Measurements from ENCODE around the gene CLMN.
"Not testable (repeated sequence)": the region's sequence is repeated elsewhere in the genome, so short reads cannot be mapped to it uniquely, and the experiment has no call there.

Gene CLMN

DNA sequence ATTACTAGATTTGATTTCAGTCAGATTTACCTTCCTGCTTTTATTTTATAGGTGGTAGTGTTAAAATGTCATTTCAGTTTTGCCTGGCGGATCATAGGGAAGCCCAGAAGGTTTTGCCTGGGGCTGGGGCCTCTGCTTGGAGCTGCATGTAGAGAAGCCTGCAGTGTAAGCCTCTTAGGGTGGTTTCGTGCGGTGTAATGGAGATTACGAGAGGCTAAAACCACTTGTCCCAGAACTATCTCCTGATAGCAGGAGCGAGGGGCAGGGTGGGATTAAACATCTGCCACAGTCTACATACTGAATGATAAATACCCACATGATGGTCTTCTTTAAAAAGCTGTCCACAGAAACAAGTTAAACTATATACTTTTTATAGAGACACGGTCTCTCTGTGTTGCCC is 127.4 kb downstream of the CLMN start:
- DNase-seq (ENCODE audit: low spot score), result no peak

DNA sequence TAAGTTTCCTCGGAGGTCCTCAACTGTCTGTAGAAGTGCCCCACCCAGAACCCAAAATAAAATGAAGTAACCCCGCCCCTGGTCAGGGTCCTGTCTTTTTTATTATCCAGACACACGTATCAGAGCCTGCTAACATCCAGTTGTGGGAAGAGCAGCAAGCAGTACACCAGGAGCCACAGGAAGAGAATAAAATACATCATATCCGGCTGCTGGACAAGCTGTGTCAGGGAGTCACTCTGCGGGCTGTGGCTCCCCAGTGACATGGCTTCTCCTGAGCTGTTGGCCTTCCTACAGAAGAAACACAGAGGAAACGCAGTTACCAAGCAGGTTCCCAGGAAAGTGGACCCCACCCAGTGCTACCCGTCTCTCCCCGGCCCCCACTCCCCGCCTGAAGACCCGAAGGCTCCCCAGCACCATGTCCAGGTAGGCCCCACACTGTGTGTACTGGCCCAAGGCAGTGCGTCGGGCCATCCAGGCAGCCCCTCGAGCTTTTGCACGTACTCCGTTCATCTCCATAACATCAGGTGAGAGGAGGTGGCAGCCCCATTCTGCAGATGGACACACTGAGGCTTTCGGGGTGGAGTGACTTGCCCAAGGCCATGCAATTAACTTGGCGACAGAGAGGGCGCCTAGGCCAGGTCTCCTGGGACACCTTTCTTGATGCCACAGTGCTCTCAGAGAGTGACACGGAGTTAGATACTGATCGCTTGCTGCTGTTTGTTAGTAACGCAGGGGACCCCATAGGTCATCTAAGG is 128.1 kb downstream of the CLMN start:
- no peak for DNase-seq (ENCODE audit: low spot score)

DNA sequence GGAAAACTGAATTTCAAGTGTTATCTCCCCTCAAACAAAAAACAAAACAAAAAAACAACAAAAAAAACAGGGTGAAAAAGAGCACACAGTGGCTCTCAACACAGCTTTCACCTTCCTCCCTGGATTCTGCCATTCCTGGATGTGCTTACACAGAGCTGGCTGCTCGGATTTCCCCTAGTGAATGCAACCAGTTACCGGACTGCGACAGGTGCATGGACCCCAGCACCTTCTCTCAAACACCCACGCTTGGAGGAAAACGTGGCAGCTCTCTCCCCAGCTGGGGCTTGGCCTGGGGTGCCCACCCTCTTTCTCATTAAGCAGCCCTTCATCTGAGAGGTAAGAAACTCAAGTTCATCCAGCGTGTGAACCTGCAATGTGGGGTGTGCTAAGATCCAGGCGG is 128.9 kb downstream of the CLMN start:
- DNase-seq (ENCODE audit: low spot score), result no peak

DNA sequence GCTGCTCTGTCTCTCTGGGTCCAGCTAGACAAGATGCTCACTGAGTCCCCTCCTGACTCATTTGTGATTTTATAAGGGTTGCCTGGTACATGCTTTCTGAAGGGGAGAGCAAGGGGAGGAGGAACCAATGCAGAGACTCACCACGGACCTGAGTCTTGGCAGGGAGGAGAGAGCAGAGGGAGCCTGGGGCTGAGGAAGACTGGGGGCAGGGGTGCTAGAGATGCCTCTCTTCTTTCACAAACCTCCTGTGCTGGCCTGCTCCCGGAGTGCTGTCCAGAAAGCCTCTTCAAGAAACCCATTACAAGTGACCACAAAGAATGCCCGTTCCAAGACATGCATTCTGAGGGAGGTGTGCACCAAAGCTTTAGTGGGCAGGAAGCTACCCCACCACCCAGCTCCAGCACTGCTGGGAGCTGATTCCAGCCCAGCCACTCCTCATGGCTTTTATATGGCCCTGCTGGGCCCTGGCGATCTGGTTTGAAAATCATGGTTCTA is 129.3 kb downstream of the CLMN start:
- no peak for DNase-seq (ENCODE audit: low spot score)

DNA sequence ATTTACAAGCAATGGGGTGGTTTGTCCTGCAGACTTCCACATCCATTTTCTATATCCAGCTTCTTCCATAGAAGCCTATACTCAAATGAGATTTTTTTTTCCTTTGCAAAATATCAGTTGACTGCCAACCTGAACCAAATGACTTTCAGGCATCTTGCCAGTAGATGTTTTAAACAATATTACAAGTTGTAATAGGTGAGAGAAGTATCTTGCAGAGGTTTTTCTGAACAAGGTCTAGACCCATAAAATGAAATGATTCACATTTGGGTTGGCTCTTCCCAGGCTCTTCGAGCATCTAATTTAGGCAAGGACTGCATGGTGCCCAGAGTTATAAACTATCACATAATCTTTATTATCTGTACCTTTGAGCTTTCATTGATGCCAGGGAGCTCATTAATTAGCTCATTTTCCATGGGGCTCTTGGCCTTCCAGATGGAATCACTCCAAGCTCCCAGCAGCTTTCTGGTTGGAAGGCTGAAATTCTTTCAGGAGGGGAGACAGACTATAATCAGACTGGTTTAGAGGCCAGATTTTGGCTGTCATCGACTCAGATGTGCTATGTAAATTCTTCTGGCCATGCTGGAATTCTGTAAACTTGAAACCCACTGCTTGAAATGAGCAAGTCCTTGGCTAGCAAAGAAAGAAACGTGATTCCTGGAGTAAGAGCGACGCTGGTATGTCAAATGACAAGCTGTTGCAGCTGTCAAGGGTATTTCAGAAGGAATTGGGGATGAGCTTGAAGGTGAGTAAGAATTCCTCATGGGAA is 130.2 kb downstream of the CLMN start:
- DNase-seq (ENCODE audit: low spot score), result no peak

DNA sequence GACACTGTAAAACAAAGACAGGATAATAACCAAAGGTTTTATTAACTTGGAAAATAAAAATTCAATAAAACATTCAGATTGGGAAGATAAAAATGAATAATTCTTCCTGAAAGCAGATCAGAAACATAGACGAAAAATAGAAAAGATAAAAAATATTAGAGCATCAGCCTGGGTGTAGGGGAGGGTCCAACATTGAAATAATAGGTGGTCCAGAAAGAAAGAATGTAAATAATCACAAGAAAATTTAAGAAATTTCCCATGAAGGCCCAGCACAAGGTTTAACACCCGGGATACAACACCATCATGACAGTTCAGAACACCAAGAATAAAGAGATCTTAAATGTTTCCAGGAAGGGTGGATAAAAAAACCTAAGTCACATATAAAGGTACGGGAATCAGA is 131.3 kb downstream of the CLMN start:
- no peak for DNase-seq (ENCODE audit: low spot score)

DNA sequence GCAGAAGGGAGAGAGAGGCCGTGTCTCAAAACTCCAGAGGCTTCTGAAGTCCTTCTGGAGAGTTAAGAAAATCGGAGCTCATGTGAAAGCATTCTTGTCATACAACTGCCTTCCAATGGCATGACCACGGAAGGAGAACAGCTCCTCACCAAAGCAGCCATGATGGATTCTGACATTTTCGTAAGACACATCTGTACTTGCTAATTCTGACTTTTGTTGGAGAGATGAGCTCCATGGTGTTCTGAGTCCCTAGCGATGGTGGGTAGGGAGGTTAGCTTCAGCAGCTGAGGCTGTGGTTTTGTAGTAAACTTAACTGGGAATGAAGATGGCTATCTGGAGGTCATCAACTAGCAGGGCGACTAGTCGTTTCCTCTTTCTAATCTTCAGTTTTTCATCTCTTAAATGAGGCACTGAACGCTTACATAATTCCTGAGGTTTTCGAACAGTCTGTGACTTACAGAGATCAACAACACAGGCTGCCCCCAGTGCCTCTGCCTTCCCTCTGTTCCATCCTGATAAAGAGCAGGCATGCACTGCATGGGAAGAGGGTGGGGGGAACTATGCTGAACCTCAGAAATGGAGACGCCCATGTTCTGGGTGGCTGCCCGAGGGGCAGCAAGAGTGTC is 133.8 kb downstream of the CLMN start:
- no peak for DNase-seq (ENCODE audit: low spot score)

DNA sequence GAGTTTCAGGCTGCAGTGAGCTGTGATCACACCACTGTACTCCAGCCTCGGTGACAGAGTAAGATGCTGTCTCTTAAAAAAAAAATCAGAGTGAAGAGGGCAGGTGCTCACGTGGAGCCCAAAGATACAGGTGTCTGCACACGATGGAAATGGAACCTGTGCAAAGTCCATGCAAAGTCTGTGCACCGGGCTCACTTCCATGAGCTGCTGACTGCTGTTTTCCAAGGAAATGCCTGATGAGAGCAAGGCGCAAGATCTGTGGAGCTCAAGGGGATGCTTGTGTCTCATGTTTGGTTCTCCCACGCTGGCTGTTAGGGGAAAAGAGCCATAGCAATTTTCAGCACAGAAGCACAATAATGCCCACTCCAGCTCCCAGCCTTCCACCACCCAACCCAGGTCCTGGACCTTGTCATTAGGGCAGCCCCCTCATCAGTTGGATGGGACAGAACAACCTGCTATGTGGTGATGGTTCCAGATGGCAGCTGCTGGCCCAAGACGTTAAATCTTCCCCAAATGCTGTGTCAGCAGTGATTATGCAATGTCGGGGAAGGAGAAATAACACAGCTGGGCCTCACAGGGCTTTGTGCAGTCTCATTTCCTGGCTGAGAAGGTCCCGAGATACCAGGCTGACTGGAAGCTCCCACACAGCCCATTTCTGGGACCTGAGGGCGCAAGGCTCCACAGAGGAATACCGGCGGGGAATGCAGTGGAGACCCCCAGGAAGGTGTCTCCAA is 134.5 kb downstream of the CLMN start:
- no peak for DNase-seq (ENCODE audit: low spot score)

DNA sequence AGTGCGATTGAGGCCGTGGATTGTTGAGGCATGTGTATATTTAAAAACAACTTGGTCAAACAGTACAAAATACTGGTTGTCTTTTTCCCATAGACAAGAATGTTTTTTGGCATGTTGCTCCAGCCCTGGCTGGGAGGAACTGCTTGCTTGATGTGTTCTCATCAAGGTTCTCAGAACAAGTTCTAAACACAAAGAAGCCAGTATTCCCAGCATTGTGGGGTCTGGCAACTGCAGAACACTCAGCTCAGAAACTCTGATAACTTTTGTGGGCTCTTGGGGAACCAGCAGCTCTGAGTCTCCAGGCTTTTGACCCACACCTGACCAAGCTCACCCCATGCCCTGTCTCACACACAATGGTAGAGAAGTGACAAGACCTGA is 135.3 kb downstream of the CLMN start:
- no peak for DNase-seq (ENCODE audit: low spot score)

DNA sequence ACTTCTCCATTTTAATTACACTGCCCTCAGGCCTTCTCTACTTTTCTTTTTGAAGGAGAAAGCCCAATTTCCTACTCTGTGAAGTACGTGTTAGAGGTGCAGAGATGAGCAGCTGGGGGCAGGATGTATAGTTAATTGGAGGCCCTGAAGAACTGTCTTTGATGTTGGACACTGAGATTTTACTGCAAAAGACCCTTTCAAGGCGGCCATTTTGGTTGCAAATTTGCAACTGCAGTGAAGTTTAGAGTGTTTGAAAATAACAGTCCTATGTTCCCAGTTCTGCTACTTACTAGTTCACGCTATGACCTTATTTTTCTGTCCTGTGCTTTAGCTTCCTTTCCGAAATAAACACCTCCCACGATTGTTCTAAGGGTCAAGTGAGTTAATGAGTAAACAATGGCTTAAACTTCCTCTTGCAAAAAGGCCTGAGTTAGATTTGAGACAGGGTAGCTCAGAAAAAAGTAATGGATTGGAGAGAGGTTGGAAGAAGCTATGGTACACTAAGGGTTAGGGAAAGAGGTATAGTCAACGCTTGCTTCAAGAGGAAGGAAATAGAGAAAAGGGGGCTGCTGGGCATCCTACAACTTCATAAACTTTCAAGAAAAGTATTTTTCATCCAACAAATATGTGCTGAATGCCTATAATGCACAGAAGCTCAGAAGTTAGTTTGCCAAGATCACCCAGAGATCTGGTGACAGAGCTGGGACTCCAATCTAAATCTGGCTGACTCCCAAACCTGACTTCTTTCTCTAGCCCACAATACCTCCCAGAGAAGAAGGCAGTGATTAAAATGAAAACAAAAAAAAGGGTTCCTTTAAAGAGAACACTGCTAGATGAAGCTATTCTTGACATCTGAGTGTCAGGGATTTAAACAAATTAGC is 135.9 kb downstream of the CLMN start:
- no peak for DNase-seq (ENCODE audit: low spot score)

DNA sequence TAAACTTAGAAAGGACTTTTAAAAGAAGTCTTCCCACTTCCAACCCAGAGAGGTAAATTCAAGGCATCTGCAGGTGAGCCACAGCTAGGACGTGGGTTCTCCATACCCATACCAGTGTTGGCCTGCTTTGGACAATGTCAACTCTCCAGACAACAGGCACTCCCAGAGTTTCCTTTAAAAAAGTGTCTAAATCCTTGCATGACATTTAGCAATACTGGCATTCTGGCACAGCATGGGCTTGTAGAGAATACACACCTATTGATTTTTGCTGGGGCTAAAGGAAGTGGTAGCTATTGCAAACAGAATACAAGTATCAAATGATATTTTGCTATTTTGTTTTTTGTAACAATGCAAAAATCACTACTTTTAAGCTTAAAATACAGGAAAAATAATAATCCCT is 136.6 kb downstream of the CLMN start:
- no peak for DNase-seq (ENCODE audit: low spot score)

DNA sequence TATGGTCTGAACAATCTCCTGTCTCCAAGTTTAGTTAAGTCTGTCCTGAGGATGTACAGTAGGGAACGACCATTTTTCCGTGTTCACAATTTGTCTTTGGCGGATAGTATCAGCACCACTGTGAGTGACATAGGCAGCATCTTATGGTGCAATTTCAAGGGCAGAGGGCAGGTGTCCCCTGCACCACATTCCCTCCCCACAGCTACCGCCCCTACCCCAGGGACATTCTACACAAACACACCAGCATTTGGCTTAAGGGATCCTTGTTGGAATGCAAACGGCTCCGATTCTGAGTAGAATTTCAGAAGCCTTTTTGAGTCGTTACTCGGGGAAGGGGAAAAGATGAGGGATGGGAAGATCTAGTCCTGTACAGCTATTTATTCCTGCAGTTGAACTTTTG is 137.3 kb downstream of the CLMN start:
- DNase-seq (ENCODE audit: low spot score), result no peak

DNA sequence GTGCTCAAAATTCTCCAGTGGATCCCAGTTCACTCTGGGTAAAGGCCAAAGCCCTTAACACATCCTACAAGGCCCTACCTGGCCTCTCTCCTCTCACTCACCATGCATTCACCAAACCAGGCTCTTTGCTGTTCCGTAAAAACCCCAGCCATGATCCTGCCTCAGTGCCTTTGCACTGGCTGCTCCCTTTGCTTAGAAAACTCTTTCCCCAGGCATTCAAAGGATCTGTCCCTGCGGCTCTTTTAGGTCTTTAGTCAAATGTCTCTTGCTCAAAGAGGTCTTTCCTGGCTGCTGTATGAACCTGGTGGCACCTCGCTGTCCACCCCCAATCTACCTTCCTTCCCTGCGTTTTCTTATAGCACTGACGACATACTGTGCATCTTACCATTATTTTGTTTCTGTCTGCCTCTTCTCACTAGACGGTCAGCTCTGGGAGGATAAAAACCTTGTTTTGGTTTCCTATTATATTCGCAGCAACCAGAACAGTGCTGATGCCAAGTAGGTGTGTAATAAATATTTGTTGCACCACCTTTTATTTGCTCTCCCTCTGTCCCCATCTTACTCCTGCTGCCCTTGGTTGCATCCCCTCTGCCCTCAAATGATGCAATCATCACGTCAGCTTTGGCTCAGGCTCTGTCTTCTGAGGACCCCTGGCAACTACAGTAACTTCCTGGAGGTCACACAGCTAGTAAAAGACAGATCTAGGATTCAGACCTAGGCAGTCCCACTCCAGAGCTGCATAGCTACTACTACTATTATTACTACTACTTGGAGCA is 138.6 kb downstream of the CLMN start:
- DNase-seq (ENCODE audit: low spot score), result no peak

DNA sequence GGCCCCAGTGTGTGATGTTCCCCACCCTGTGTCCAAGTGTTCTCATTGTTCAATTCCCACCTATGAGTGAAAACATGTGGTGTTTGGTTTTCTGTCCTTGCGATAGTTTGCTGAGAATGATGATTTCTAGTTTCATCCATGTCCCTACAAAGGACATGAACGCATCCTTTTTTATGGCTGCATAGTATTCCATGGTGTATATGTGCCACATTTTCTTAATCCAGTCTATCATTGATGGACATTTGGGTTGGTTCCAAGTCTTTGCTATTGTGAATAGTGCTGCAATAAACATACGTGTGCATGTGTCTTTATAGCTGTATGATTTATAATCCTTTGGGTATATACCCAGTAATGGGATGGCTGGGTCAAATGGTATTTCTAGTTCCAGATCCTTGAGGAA is 144.0 kb downstream of the CLMN start:
- not testable (repeated sequence) for DNase-seq (ENCODE audit: low spot score)

DNA sequence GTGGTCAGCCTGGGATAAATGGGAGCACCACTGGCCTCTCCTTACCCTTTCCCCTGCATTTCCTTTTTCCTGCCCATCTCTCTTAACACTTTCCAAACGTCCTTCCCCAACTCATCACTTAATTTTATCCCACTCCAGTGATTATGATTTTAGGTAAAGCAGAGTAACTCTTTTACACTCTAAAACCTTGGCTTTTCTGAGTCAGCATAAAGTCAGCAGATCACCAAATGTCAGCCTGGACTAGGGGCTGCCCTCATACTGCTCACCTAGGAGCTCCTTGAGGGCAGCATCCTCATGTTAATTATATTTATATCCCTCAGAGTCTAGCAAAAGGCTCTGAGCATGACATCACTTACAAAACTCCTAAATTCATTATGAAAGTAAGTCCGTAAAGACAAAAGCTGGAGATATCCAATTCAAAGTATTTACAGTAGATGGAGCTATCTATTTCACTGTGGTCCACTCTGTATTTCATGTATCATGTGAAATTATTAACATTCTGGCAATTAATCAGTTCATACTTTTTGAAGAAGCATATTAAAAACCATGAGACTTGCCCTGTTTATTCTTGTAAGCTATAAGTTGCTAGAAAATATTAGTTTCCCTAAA is 145.4 kb downstream of the CLMN start:
- no peak for DNase-seq (ENCODE audit: low spot score)

DNA sequence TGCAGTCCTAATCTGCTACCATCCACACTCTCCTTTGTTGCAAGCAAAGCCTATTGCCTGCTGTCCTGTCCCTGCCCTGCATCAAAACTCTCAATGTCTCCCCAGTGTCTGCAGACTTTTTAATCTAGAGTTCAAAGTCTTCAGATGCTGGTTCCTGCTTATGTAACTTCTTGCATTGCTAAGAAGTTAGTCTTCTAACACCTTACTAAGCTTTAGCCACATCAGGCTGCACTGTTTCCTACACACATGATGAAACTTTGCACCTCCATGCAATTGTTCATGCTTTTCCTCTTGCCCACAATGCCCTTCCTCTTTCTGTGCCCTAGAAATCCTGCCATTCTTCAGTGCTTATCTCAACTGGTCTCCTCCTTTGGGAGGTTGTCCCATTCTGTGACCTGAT is 146.2 kb downstream of the CLMN start:
- no peak for DNase-seq (ENCODE audit: low spot score)

DNA sequence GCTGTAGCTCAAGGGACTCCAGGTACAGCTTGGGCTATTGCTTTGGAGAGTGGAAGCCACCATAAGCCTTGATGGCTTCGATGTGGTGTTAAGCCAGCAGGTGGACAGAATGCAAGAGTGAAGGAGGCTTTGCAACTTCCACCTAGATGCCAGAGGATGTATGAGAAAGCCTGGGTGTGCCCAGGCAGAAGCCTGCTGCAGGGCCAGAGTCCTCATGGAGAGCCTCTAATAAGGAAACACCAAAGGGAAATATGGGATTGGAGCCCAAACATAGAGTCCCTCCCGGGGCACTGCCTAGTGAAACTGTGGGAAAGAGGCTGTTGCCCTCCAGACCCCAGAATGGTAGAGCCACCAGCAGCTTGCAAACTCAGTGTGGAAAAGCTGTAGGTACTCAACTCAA is 152.5 kb downstream of the CLMN start:
- DNase-seq (ENCODE audit: low spot score), result no peak

DNA sequence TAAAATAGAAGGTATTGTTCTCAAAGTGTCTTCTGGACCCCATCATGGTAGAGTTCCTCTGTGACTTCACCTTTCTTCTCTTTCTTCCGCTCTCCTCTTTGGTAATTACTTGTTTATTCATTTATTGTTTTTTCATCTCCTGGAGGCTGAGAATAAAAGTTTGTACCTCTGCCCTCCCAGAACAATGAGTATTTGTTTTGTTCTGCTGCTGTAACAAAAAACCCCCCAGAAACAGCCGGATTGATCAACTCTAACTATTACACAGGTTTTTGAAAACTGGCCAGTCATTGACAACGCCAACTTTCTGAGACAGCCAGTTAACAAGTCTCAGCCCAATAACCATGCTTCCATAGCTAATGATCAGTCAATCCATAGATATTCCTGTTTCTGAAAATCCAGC is 154.2 kb downstream of the CLMN start:
- DNase-seq (ENCODE audit: low spot score), result no peak

DNA sequence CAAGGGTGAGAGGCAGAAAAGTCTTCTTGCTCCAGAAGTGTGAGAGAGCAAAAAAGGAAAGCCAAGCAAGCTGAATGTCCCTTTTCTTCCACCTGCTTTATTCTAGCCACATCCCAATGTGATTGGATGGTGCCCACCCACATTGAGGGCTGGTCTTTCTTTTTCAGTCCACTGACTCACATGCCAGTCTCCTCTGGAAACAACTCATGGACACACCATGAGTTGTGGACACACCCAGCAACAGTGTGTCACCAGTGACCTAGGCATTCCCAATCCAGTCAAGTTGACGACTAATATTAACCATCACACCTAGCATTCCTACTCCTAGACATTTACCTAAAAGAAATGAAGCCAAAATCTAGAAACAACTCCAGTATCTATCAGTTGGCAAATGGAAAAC is 155.2 kb downstream of the CLMN start:
- DNase-seq (ENCODE audit: low spot score), result no peak

DNA sequence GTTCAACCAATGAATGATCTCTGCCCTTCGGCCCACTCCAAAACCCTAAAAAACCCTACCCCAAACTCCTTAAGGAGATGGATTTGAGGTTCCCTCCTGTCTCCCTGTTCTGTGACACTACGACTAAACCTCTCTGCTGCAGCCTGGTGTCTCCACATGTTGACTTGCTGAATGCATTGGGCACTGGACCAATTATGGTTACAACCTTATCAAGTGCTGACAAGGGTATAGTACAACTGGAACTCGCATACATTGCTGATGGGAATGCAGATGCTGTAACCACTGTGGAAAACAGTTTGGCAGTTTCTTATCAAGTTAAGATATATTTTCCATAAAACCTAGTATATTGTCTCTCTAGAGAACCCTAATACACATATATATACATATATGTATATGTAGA is 156.0 kb downstream of the CLMN start:
- no peak for DNase-seq (ENCODE audit: low spot score)

Data from hematopoietic multipotent progenitor cell treated with erythropoietin and hydrocortisone succinate and interleukin-3 and kit ligand, for 17 days (in vitro differentiated cells).